Adrenal gland (tissue), 5 donors: ENCODE data around the gene ZNF785.

Experiments
- POLR2A ChIP-seq, 2 donors: fragments of 450-650 bp; IDR thresholded peaks; one replicate each; pipeline ENCODE4 v1.6.1; 2017; ENCODE audit warnings: antibody characterized with exemption in 2 of 2, mild to moderate bottlenecking in 2 of 2, moderate library complexity in 1 of 2
- TF ChIP-seq, protein P1 (sequence below), 6 experiments: fragments of 450-650 bp in 4 of 6; fragments of 200-600 bp in 2 of 6; sonication (generic) in 1 of 6; IDR thresholded peaks; 1 replicate in 5 of 6; 2 replicates in 1 of 6; pipeline versions ENCODE4 v1.5.1 to v1.8.0; 2016 to 2021; ENCODE audit warnings: antibody characterized with exemption in 6 of 6, mild to moderate bottlenecking in 2 of 6, moderate library complexity in 1 of 6
- donor health status: DM: no; HTN: no; CAD: no.

DNA sequence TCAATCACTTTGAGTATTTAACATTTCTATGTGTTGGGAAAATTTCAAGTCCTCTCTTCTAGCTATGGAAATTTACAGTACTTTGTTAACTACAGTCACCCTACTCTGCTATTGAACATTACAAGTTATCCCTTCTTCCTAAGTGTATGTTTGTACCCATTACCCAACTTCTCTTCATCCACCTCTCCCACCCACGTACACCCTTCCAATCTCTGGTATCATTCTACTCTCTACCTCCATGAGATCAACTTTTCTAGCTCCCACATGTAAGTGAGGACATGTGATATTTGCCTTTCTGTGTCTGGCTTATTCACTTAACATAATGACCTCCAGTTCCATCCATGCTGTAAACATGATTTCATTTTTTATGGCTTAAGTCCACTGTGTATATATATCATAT is 10.8 kb downstream of the ZNF785 start:
- TF ChIP-seq POLR2A (IDR thresholded peaks at IDR 0.05), result no peak
- TF ChIP-seq, protein P1, sequence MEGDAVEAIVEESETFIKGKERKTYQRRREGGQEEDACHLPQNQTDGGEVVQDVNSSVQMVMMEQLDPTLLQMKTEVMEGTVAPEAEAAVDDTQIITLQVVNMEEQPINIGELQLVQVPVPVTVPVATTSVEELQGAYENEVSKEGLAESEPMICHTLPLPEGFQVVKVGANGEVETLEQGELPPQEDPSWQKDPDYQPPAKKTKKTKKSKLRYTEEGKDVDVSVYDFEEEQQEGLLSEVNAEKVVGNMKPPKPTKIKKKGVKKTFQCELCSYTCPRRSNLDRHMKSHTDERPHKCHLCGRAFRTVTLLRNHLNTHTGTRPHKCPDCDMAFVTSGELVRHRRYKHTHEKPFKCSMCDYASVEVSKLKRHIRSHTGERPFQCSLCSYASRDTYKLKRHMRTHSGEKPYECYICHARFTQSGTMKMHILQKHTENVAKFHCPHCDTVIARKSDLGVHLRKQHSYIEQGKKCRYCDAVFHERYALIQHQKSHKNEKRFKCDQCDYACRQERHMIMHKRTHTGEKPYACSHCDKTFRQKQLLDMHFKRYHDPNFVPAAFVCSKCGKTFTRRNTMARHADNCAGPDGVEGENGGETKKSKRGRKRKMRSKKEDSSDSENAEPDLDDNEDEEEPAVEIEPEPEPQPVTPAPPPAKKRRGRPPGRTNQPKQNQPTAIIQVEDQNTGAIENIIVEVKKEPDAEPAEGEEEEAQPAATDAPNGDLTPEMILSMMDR (IDR thresholded peaks at IDR 0.05), result no peak
